Measurements from ENCODE around the gene SGMS2.
A peak's percentile ranks its signal among the peaks of the same experiment; 100 is the strongest.
"Not testable (repeated sequence)": the region's sequence is repeated elsewhere in the genome, so short reads cannot be mapped to it uniquely, and the experiment has no call there.

The SGMS2 gene

DNA sequence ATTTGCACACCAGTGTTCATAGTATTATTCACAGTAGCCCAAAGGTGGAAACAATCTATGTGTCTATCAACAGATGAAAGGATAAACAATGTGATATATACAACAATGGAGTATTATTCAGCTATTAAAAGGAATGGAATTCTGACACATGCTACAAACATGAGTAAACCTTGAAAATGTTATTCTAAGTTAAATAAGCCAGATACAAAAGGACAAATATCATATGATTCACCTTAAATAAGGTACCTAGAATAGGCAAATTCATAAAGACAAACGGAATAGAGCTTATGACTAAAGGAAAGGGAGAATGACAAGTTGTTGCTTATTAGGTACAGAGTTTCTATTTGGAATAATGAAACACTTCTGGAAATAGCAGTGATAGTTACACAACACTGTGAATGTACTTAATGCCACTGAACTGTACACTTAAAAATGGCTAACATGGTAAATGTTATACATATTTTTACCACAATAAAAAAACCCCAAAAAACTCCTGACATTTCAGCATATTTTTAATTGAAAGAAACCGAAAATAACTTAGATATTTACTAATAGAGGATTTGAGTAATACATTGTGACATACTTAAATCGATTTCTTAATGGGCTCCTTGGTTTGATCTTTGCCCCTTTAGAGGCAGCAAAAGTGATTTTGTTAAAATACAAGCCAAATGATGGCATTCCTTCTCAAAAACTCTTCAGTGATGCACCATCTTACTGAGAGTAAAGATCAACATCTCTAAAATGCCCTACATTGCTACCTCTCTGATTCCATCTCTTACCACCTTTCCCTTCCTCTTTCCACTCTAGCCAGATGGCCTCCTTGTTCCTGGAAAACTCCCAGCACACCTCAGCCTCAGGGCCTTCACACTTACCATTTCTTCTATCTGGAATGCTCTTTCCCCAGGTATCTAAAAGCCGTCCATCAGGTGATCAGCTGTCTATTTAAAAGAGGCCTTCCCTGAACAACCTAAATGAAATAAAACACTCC lies 98.0 kb downstream of the SGMS2 start:
- intact Hi-C loops (cut with micrococcal nuclease): no loop called here
- H3K4me3 Mint-ChIP-seq: no peak overlapping the region
- H3K36me3 Mint-ChIP-seq (ENCODE audit: low read depth): no peaks in the 10 kb centered on the region
- H3K9me3 Mint-ChIP-seq: peaks cover 22% of the 10 kb centered on the region
- peaks cover 5% of the 10 kb centered on the region for H3K4me1 Mint-ChIP-seq (ENCODE audit: low read depth)
- no peak overlapping the region for H3K27ac Mint-ChIP-seq
- H3K27me3 Mint-ChIP-seq: no peaks in the 10 kb centered on the region

DNA sequence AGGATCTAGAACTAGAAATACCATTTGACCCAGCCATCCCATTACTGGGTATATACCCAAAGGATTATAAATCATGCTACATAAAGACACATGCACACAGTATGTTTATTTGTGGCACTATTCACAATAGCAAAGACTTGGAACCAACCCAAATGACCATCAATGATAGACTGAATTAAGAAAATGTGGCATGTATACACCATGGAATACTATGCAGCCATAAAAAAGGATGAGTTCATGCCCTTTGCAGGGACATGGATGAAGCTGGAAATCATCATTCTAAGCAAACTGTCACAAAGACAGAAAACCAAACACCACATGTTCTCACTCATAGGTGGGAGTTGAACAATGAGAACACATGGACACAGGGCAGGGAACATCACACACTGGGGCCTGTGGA lies 101.0 kb downstream of the SGMS2 start:
- H3K9me3 Mint-ChIP-seq; H3K4me3 Mint-ChIP-seq; H3K27ac Mint-ChIP-seq; H3K27me3 Mint-ChIP-seq; H3K36me3 Mint-ChIP-seq (ENCODE audit: low read depth); H3K4me1 Mint-ChIP-seq (ENCODE audit: low read depth); intact Hi-C loops (cut with micrococcal nuclease): not testable (repeated sequence)

DNA sequence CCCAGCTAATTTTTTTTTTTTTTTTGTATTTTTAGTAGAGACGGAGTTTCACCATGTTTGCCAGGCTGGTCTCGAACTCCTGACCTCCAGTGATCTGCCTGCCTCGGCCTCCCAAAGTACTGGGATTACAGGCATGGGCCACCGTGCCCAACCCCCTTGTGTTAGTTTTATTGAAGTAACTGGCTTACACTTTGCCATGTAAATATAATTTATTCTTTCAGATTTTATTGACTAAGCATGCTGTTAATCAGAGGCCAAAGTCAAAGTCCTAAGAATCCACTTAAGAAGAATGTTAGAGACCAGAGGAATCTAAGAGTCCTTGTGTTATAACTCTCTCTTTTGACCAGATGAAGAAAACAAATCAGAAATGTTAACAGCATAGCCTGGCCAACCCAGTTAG lies 102.1 kb downstream of the SGMS2 start:
- H3K9me3 Mint-ChIP-seq; intact Hi-C loops (cut with micrococcal nuclease); H3K36me3 Mint-ChIP-seq (ENCODE audit: low read depth); H3K27me3 Mint-ChIP-seq; H3K27ac Mint-ChIP-seq; H3K4me3 Mint-ChIP-seq: not testable (repeated sequence)
- H3K4me1 Mint-ChIP-seq (ENCODE audit: low read depth): peaks cover 14% of the 10 kb centered on the region

DNA sequence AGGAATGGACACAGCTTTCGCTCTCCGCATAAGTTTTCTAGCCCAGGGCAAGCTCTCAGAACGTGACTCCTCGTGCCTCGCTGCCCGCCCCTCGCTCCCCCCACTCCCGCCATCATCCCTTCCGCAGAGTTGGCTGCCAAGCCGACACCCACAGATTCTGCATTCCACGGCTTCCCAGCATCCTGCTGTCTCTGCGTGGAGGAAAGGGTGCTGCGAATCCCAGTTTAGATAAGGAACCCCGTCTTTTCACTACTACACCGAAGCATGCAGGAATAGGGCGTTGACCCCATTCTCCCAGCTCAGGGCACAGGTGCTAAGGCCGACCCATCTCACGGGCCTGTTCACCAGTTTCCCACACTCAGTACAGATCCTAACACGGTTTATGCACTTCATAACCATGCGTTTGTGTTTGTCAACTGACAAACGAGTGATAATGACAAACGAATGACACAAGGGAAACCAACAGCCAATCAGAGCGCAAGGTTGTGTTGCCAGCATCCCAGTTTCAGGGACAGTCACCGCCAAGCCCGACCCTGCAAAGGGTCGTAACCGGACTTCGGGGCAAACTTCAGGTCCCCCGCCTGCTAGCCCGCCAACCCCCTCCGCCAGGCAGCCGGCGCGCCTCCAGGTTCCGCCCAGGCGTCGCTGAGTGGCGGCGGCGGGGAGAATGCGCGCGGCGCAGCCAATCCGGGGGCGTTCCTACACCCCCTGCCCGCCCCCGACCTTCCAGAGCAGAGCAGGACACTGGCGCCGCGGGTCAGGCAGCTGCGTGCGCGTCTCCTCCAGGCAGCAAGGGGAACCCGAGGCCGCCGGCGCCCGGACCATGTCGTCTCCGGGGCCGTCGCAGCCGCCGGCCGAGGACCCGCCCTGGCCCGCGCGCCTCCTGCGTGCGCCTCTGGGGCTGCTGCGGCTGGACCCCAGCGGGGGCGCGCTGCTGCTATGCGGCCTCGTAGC lies 106.4 kb downstream of the SGMS2 start, which contains the start of gene CYP2U1:
Gene CYP2U1, plus strand, starts transcription at position 729 of the 954 bp plus-strand sequence. Its CDS starts 95 bp downstream, at position 824.
- H3K36me3 Mint-ChIP-seq (ENCODE audit: low read depth): no peaks in the 10 kb centered on the region
- peak within 1 kb of the TSS; percentile 72 for H3K27ac Mint-ChIP-seq
- intact Hi-C loops (cut with micrococcal nuclease): loop anchor here (5.0 kb wide), 1 partner anchor 56 kb away; the partner anchor contains the start of gene HADH
- H3K4me3 Mint-ChIP-seq: peak within 1 kb of the TSS; percentile 76
- H3K4me1 Mint-ChIP-seq (ENCODE audit: low read depth): peaks cover 23% of the 10 kb centered on the region
- H3K27me3 Mint-ChIP-seq: peaks cover 18% of the 10 kb centered on the region
- no peaks in the 10 kb centered on the region for H3K9me3 Mint-ChIP-seq

DNA sequence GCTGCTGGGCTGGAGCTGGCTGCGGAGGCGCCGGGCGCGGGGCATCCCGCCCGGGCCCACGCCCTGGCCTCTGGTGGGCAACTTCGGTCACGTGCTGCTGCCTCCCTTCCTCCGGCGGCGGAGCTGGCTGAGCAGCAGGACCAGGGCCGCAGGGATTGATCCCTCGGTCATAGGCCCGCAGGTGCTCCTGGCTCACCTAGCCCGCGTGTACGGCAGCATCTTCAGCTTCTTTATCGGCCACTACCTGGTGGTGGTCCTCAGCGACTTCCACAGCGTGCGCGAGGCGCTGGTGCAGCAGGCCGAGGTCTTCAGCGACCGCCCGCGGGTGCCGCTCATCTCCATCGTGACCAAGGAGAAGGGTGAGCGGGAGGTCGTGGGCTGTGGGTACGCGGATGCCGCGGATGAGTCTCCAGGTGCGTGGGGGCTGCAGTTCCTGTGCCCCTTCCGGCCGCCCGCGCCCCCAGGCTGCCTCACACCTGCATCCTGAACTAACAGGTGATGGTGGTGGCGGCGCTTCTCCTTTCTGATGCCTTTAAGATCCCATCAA lies 107.1 kb downstream of the SGMS2 start:
- H3K27me3 Mint-ChIP-seq: peaks cover 18% of the 10 kb centered on the region
- no peaks in the 10 kb centered on the region for H3K36me3 Mint-ChIP-seq (ENCODE audit: low read depth)
- no peaks in the 10 kb centered on the region for H3K9me3 Mint-ChIP-seq
- intact Hi-C loops (cut with micrococcal nuclease): loop anchor here (5.0 kb wide), 1 partner anchor 55 kb away; the partner anchor contains the start of gene HADH
- peak overlapping the region; percentile 76 for H3K4me3 Mint-ChIP-seq
- peak overlapping the region; percentile 72 for H3K27ac Mint-ChIP-seq
- H3K4me1 Mint-ChIP-seq (ENCODE audit: low read depth): peaks cover 24% of the 10 kb centered on the region

DNA sequence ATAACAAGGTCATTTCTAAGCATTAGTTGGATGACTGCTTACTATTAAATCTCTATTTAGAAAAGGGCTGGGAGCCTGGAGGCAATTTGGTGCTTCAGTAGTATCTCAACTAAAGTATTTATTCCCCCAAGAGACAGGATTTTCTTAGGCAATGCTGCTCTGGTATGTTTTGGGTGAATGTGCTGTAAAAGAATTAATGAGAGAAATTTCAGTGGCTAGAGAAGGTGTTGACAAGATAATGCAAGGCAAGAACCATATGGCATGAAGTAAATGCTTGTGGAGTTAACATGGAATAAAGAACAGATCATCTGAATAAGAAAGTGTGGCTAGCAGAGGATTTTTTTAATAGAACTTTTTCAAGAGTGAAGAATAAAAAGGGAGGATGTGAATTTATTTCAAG lies 110.5 kb downstream of the SGMS2 start:
- no peak overlapping the region for H3K27ac Mint-ChIP-seq
- H3K27me3 Mint-ChIP-seq: peaks cover 18% of the 10 kb centered on the region
- intact Hi-C loops (cut with micrococcal nuclease): no loop called here
- H3K9me3 Mint-ChIP-seq: no peaks in the 10 kb centered on the region
- no peak overlapping the region for H3K4me3 Mint-ChIP-seq
- H3K36me3 Mint-ChIP-seq (ENCODE audit: low read depth): no peaks in the 10 kb centered on the region
- H3K4me1 Mint-ChIP-seq (ENCODE audit: low read depth): peaks cover 23% of the 10 kb centered on the region

DNA sequence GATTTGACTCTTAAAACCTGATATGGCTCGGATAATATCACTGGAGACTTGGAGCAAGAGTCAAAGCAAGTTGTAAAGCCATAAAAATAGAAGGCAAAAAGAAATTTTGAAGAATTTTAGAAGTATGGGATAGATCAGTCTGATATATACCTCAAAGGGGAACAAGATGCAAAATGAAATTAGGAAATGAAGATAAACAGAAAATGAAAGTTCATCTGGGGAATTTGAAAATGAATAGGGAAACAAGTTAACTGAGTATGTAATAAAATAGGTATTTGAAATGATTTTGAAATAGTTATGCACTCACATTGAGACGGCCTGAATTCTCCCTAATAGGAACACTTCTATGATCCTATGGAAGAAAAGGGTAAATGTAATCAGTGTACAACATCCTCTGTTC lies 112.3 kb downstream of the SGMS2 start:
- intact Hi-C loops (cut with micrococcal nuclease): no loop called here
- H3K4me3 Mint-ChIP-seq: peak overlapping the region; percentile 11
- peak overlapping the region; percentile 7 for H3K27ac Mint-ChIP-seq
- H3K27me3 Mint-ChIP-seq: peaks cover 10% of the 10 kb centered on the region
- H3K9me3 Mint-ChIP-seq: no peaks in the 10 kb centered on the region
- H3K36me3 Mint-ChIP-seq (ENCODE audit: low read depth): no peaks in the 10 kb centered on the region
- peaks cover 12% of the 10 kb centered on the region for H3K4me1 Mint-ChIP-seq (ENCODE audit: low read depth)

DNA sequence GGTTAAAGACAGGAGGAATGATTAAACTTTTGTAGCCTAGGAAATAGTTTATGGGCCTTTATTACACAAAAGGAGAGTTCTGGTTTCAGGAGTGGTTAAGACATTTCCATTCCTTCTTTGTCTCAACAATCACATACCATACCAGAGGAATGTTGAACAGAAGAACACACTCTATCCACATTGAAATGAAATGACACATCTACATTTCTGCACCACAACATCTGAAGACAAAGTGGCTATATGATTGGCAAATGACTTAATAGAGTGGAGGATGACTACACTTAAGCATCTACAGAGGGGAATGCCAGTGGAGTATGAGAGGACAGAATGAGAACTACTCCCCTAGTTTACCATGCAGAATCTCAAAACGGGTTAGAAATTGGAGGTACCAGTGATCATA lies 114.6 kb downstream of the SGMS2 start:
- Mint-ChIP-seq H3K27ac (no peak overlapping the region), H3K4me1 (ENCODE audit: low read depth) (peaks cover 5% of the 10 kb centered on the region), H3K36me3 (ENCODE audit: low read depth) (no peaks in the 10 kb centered on the region), H3K9me3 (no peaks in the 10 kb centered on the region), H3K4me3 (no peak overlapping the region), H3K27me3 (no peaks in the 10 kb centered on the region)
- intact Hi-C loops (cut with micrococcal nuclease): no loop called here

DNA sequence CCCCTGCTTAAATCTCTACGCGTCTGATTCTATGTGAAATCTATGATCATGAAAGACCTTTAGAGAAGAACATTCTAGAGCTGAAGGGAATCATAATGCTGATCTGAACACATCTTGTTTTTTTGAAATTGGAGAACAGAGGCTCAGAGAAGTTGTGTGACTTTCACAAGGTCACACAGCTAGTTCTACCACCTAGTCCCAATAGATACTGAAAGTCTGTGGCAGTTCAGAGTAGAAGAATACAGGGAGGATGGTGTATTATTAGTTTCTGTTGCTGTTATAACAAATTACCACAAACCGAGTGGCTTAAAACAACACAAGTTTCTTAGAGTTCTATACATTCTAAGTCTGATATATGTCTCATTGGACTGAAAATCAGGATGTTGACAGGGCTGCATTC lies 121.1 kb downstream of the SGMS2 start:
- Mint-ChIP-seq H3K4me1 (ENCODE audit: low read depth) (no peaks in the 10 kb centered on the region), H3K4me3 (no peak overlapping the region), H3K36me3 (ENCODE audit: low read depth) (no peaks in the 10 kb centered on the region), H3K27ac (no peak overlapping the region), H3K27me3 (no peaks in the 10 kb centered on the region), H3K9me3 (no peaks in the 10 kb centered on the region)
- intact Hi-C loops (cut with micrococcal nuclease): no loop called here

DNA sequence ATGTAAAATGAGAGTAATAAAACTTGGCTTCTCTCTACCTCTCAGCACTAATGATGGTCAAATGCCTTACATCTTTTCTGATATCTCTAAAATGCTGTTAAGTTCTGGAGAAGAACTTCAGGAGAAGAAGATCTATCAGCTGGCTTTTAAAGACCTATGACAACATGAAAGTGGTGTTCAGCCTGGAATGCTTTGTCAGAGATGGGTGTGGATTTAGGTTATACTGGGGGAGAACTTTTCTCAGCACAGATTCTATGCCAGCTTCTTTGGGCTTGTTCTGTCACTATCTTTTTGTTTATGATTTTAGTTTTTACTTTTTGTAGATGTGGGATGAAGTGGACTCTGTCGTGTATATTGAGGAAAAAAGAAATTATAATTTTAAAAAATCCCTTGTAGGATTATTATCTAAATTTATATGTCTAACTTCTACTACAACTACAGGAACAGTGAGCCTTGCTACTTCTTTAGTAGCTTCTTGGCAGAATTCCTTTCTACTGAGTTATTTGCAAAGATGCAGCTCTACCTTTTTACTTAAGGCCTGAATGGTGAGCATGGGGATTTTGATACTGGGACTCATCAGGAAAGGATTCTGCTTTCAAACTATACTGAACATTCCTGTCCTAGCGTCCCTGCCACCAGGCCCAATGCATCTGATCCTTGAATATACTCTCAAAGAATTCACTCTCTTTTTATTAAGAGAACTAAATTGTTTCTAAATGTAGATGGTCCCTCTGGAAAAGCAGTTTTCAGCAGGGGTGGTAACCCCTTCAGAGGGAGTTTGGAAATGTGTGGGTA lies 126.2 kb downstream of the SGMS2 start:
- H3K27me3 Mint-ChIP-seq: no peaks in the 10 kb centered on the region
- H3K4me1 Mint-ChIP-seq (ENCODE audit: low read depth): no peaks in the 10 kb centered on the region
- intact Hi-C loops (cut with micrococcal nuclease): no loop called here
- no peaks in the 10 kb centered on the region for H3K36me3 Mint-ChIP-seq (ENCODE audit: low read depth)
- H3K27ac Mint-ChIP-seq: no peak overlapping the region
- peaks cover 11% of the 10 kb centered on the region for H3K9me3 Mint-ChIP-seq
- no peak overlapping the region for H3K4me3 Mint-ChIP-seq

DNA sequence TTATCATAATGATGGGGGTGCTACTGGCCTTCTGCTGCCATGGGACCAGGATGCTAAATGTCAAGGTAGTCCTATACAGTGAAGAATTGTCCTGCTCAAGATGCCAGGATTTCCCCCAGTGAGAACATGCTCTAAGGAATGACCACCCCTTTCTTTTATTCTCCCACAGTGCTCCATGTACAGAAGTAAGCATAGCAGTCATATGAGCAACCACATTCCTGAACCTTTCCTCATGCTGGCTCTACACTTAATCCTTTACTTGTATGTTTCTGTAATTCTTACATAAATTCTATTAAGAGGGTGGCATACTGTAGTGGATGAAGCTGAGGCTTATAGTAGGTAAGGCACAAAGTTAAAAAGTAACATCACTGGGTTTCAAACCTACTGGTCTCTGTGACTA lies 126.8 kb downstream of the SGMS2 start:
- no peak overlapping the region for H3K27ac Mint-ChIP-seq
- H3K27me3 Mint-ChIP-seq: no peaks in the 10 kb centered on the region
- H3K9me3 Mint-ChIP-seq: peaks cover 17% of the 10 kb centered on the region
- intact Hi-C loops (cut with micrococcal nuclease): no loop called here
- H3K36me3 Mint-ChIP-seq (ENCODE audit: low read depth): no peaks in the 10 kb centered on the region
- H3K4me3 Mint-ChIP-seq: no peak overlapping the region
- no peaks in the 10 kb centered on the region for H3K4me1 Mint-ChIP-seq (ENCODE audit: low read depth)

DNA sequence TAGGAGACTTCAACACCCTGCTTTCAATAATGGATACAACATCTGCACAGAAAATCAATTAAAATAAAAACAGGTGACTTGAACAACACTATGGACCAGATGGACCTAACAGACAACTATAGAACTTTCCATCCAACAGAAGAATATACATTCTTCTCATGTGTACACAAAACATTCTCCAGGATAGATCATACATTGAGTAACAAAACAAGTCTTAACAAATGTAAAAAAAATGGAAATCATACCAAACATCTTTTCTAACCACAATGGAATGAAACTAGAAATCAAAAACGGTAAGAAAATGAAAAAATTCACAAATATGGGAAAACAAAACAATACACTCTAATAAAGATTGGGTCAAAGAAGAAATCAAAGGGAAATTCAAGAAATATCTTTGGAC lies 131.3 kb downstream of the SGMS2 start:
- H3K36me3 Mint-ChIP-seq (ENCODE audit: low read depth): no peaks in the 10 kb centered on the region
- H3K27ac Mint-ChIP-seq: no peak overlapping the region
- intact Hi-C loops (cut with micrococcal nuclease): no loop called here
- H3K9me3 Mint-ChIP-seq: peaks cover 40% of the 10 kb centered on the region
- H3K4me3 Mint-ChIP-seq: no peak overlapping the region
- no peaks in the 10 kb centered on the region for H3K4me1 Mint-ChIP-seq (ENCODE audit: low read depth)
- no peaks in the 10 kb centered on the region for H3K27me3 Mint-ChIP-seq
